Adrenal gland (tissue), 12 donors: Measurements from ENCODE around the gene TNFRSF4. TPM values are rescaled to one million over a fixed set of nuclear protein-coding genes. Genes with fewer than 3 reads are reported as not detected.

Experiments used
- DNase-seq, 7 donors: peaks; one replicate each; pipeline ENCODE4 v3.0.0-alpha.2; 2019 to 2020
- H3K27ac ChIP-seq, 5 donors: fragments of 200-600 bp; sonication (generic) in 4 of 5; 1 replicate in 3 of 5; 2 replicates in 2 of 5; pipeline versions ENCODE4 v1.5.1 to v1.8.0; 2016 to 2020; ENCODE audit warnings: mild to moderate bottlenecking in 1 of 5
- H3K27me3 ChIP-seq: fragments of 200-600 bp; 2 replicates; pipeline ENCODE4 v1.8.0; 2021
- H3K36me3 ChIP-seq, 2 donors: fragments of 200-600 bp; replicated peaks in 1 of 2; 1 replicate in 1 of 2; 2 replicates in 1 of 2; pipeline versions ENCODE4 v1.5.1 to v1.8.0; 2018 to 2022
- H3K4me1 ChIP-seq, 2 donors: fragments of 200-600 bp; replicated peaks in 1 of 2; 1 replicate in 1 of 2; 2 replicates in 1 of 2; pipeline versions ENCODE4 v1.5.1 to v1.8.0; 2018 to 2021
- H3K4me3 ChIP-seq, 4 donors: fragments of 200-600 bp; sonication (generic) in 3 of 4; one replicate each; pipeline ENCODE4 v1.5.1; 2016 to 2018
- H3K9me3 ChIP-seq, 3 donors: fragments of 200-600 bp; sonication (generic) in 1 of 3; replicated peaks in 1 of 3; 1 replicate in 2 of 3; 2 replicates in 1 of 3; pipeline versions ENCODE4 v1.5.1 to v1.8.0; 2016 to 2021
- POLR2A ChIP-seq, 2 donors: fragments of 450-650 bp; IDR thresholded peaks; one replicate each; pipeline ENCODE4 v1.6.1; 2017; ENCODE audit warnings: antibody characterized with exemption in 2 of 2, mild to moderate bottlenecking in 2 of 2, moderate library complexity in 1 of 2
- WGBS, 4 donors: extraction: QIAGEN DNeasy Blood & Tissue Kit in 2 of 4; methylation state at CpG; one replicate each; pipeline versions ENCODE4 v1.1.5 to v1.1.7; 2013 to 2017; 5-methylcytosine and 5-hydroxymethylcytosine counted together
- intact Hi-C, 2 donors: fragments of 100-400 bp; cut with DNase I; formaldehyde crosslinking; loops; one replicate each; pipeline versions ENCODE4 v1.14.1 to v1.15.0; 2022 to 2023
- polyA plus RNA-seq, 3 donors: library from polyadenylated mRNA; stranded (reverse); fragments of 200-250 nt in 2 of 3; fragments of 350-450 nt in 1 of 3; fragmentation: Illumina TruSeq in 1 of 3; extraction: RNeasy Lipid Tissue Mini Kit (QIAGEN cat#74804) in 1 of 3; gene quantifications; one replicate each; pipeline ENCODE4 v1.2.3, GENCODE V29; 2013 to 2014
- total RNA-seq, 9 donors: library from RNA; depleted of rRNA in 4 of 9; stranded (reverse); fragments of >200 nt in 4 of 9; fragments of 120-200 nt in 1 of 9; fragmentation: NEBNext Ultra II Directional in 1 of 9; extraction: Animal tissue kit (Norgen Biotek cat#: 25700) in 1 of 9; gene quantifications; one replicate each; pipeline versions ENCODE4 v1.1.0 to v1.2.4, GENCODE V29; 2013 to 2023
- TF ChIP-seq, protein P1 (sequence below), 6 experiments: fragments of 450-650 bp in 4 of 6; fragments of 200-600 bp in 2 of 6; sonication (generic) in 1 of 6; IDR thresholded peaks; 1 replicate in 5 of 6; 2 replicates in 1 of 6; pipeline versions ENCODE4 v1.5.1 to v1.8.0; 2016 to 2021; ENCODE audit warnings: antibody characterized with exemption in 6 of 6, mild to moderate bottlenecking in 2 of 6, moderate library complexity in 1 of 6
- donor health status: healthy with polysubstance abuse.
- donor health status: Bipolar disorder and iron deficiency.
- donor health status: DM: yes; HTN: yes; CAD: no.
- donor health status: DM: no; HTN: no; CAD: no.
- donor health status: DM: no; HTN: no; CAD: no.
- donor health status: DM: yes; HTN: yes; CAD: no.

Gene TNFRSF4
- total and polyA plus RNA-seq, 12 donors: 0.32 to 6.9 (median 1.1) TPM; not detected in 2

DNA sequence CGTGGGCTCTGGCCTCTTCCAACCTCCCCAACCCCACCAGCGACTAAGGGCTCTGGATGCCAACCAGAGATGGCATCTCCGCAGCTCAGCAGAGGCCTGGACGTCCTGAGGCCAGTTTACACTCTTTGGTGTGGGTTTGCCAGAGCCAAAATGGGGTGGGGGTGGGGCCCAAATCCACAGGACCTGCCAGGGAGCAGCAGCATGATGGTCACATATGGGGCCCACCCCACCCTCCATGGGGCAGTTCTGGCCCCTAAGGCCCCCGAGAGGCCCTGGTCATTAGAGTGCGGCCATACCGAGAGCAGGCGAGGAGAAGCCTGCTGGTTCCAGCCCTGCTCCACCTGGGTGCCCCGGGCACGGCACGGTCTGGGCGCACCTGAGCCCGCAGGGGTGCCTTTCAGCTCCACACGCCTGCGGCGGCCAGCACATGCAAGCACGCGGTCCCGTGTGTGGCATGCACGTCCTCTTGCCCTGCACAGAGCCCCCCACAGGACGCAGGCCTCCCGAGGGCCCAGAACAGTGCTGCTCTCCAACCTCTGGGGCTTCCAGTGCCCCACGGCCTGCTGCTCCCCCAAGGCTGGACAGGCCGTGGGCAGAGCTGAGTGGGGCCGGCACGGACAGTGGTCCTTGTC, 27.8 kb upstream of the TNFRSF4 start:
- WGBS, 4 donors: 63 to 84% (median 76%) methylated on average over 4 to 26 of the region's 26 CpGs; no CpG with 5 or more reads in 1 of the 4 donors
- Histone ChIP-seq H3K4me3 (no peak overlapping the region), H3K27me3 (peaks cover 20% of the 10 kb centered on the region), H3K27ac (no peak overlapping the region), H3K4me1 (no peaks in the 10 kb centered on the region), H3K9me3 (no peaks in the 10 kb centered on the region), H3K36me3 (no peaks in the 10 kb centered on the region)
- intact Hi-C loops: no loop called here
- DNase-seq: no peak
- TF ChIP-seq, protein P1, sequence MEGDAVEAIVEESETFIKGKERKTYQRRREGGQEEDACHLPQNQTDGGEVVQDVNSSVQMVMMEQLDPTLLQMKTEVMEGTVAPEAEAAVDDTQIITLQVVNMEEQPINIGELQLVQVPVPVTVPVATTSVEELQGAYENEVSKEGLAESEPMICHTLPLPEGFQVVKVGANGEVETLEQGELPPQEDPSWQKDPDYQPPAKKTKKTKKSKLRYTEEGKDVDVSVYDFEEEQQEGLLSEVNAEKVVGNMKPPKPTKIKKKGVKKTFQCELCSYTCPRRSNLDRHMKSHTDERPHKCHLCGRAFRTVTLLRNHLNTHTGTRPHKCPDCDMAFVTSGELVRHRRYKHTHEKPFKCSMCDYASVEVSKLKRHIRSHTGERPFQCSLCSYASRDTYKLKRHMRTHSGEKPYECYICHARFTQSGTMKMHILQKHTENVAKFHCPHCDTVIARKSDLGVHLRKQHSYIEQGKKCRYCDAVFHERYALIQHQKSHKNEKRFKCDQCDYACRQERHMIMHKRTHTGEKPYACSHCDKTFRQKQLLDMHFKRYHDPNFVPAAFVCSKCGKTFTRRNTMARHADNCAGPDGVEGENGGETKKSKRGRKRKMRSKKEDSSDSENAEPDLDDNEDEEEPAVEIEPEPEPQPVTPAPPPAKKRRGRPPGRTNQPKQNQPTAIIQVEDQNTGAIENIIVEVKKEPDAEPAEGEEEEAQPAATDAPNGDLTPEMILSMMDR (IDR thresholded peaks at IDR 0.05): no peak
- no peak for TF ChIP-seq POLR2A (IDR thresholded peaks at IDR 0.05)

DNA sequence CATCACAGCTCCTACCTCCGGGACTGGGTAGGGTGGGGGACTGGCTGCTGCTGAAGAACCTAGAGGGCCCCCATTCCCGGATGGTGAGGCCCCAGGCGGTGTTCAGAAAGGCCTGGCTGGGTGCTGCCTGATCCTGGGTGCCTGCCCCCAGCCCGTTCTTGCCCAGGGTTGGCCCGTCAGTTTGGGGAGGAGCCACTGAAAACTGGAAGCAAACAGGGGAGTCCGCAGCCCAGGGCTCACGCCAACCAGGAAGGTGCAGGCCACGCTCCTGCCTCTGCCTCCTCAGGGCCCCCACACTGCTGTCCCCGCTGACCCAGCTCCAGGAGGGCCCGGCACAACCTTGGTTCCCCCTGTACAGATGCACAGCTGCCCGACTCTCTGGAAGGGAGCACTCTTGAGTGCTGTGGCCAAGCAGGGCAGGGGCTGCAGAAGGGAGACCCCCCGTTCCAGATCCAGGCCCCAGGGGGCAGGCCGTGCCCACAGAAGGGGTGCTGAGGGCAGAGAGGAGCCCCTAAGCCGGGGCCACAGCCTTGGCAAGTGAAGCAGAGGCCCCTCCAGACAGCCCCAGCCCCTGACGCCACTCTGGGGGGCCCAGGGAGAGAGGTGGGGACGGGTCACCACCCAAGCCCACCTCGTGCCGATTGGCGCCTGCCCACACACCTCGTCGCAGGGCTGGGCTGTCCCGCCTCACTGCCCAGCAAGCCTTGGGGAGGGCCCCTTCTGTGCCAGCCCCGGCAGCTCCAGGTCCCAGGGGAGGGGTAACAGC, 27.1 kb upstream of the TNFRSF4 start:
- Histone ChIP-seq H3K9me3 (no peaks in the 10 kb centered on the region), H3K27ac (no peak overlapping the region), H3K27me3 (peaks cover 14% of the 10 kb centered on the region), H3K4me3 (no peak overlapping the region), H3K36me3 (no peaks in the 10 kb centered on the region), H3K4me1 (no peaks in the 10 kb centered on the region)
- intact Hi-C loops: no loop called here
- WGBS, 4 donors: 45 to 80% (median 52%) methylated on average over 2 to 23 of the region's 23 CpGs
- DNase-seq: peak in 1 of 7 donors; percentile 15
- no peak for TF ChIP-seq POLR2A (IDR thresholded peaks at IDR 0.05)
- TF ChIP-seq, protein P1 (IDR thresholded peaks at IDR 0.05): no peak

DNA sequence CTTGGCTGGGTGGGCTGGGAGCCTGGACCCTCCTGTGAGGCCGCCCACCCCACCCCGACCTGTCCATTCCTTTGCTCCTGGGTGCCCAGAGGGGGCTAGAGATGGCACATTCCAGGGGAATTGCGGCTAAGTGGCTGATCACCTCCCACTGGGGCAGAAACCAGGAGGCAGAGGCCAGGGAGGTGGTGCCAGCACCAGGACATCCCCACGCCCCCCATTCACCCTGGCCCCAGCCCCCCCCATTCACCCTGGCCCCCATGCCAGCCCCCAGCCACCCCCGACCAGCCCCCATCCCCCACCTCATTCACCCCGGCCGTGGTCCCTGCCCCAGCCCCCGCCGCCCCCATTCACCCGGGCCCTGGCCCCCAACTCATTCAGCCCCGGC, 26.4 kb upstream of the TNFRSF4 start:
- Histone ChIP-seq H3K27ac (no peak overlapping the region), H3K9me3 (no peaks in the 10 kb centered on the region), H3K4me1 (no peaks in the 10 kb centered on the region), H3K4me3 (no peak overlapping the region), H3K36me3 (no peaks in the 10 kb centered on the region), H3K27me3 (peaks cover 7% of the 10 kb centered on the region)
- intact Hi-C loops: no loop called here
- DNase-seq: no peak
- TF ChIP-seq, protein P1 (IDR thresholded peaks at IDR 0.05): no peak
- TF ChIP-seq POLR2A (IDR thresholded peaks at IDR 0.05): no peak
- WGBS, 4 donors: 35 to 86% (median 55%) methylated on average over 1 to 11 of the region's 11 CpGs

DNA sequence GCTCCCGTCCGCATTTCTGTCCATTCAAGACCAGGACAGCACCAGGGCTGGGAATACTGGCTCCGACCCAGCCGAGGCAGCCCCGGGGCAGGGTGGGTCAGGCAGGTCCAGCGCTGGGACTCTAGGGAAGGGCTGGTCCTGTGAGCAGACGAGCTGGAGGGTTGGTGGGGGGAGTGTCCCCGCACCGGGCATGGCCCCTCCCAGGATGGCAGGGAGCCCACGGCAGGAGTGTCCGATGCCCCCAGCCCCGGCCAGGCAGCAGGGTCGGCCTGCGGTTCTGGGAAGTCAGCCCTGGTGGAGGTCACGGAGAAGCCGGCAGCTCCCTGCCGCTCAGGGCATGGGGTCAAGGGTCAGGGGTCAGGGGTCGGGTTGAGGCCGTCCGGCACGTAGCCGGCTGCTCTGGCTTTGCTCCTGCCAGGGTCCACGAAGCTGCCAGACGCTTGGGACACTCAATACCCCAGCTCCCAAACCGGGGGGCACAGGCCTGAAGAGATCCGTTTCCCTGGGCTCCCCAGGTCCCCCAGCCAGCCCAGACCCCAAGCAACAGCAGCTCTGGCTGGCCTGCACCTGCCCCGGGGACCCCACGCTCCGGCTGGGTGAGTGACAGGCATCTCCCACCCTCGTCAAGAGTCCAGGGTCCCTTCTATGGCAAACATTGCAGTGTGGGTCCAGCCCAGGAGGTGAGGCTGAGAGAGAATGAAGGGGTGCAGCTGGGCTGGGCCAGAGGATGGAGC, 25.8 kb upstream of the TNFRSF4 start:
- Histone ChIP-seq H3K4me1 (no peaks in the 10 kb centered on the region), H3K36me3 (no peaks in the 10 kb centered on the region), H3K27ac (no peak overlapping the region), H3K27me3 (peaks cover 7% of the 10 kb centered on the region), H3K4me3 (no peak overlapping the region), H3K9me3 (no peaks in the 10 kb centered on the region)
- intact Hi-C loops: no loop called here
- WGBS, 4 donors: 28 to 70% (median 32%) methylated on average over 2 to 30 of the region's 30 CpGs
- TF ChIP-seq, protein P1 (IDR thresholded peaks at IDR 0.05): no peak
- TF ChIP-seq POLR2A (IDR thresholded peaks at IDR 0.05): no peak
- DNase-seq: no peak
